GM12801 (cell line): Measurements from ENCODE around the gene CELSR3.

ENCODE experiments used
- TF ChIP-seq, protein P1 (sequence below): IDR thresholded peaks from one replicate; pipeline ENCODE4 v1.5.1; 2011; ENCODE audit warnings: control low read depth; ENCODE audit not compliant: insufficient read length; ENCODE audit errors: extremely low read depth

CELSR3 gene, protein sequence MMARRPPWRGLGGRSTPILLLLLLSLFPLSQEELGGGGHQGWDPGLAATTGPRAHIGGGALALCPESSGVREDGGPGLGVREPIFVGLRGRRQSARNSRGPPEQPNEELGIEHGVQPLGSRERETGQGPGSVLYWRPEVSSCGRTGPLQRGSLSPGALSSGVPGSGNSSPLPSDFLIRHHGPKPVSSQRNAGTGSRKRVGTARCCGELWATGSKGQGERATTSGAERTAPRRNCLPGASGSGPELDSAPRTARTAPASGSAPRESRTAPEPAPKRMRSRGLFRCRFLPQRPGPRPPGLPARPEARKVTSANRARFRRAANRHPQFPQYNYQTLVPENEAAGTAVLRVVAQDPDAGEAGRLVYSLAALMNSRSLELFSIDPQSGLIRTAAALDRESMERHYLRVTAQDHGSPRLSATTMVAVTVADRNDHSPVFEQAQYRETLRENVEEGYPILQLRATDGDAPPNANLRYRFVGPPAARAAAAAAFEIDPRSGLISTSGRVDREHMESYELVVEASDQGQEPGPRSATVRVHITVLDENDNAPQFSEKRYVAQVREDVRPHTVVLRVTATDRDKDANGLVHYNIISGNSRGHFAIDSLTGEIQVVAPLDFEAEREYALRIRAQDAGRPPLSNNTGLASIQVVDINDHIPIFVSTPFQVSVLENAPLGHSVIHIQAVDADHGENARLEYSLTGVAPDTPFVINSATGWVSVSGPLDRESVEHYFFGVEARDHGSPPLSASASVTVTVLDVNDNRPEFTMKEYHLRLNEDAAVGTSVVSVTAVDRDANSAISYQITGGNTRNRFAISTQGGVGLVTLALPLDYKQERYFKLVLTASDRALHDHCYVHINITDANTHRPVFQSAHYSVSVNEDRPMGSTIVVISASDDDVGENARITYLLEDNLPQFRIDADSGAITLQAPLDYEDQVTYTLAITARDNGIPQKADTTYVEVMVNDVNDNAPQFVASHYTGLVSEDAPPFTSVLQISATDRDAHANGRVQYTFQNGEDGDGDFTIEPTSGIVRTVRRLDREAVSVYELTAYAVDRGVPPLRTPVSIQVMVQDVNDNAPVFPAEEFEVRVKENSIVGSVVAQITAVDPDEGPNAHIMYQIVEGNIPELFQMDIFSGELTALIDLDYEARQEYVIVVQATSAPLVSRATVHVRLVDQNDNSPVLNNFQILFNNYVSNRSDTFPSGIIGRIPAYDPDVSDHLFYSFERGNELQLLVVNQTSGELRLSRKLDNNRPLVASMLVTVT (N-terminal part only)

DNA sequence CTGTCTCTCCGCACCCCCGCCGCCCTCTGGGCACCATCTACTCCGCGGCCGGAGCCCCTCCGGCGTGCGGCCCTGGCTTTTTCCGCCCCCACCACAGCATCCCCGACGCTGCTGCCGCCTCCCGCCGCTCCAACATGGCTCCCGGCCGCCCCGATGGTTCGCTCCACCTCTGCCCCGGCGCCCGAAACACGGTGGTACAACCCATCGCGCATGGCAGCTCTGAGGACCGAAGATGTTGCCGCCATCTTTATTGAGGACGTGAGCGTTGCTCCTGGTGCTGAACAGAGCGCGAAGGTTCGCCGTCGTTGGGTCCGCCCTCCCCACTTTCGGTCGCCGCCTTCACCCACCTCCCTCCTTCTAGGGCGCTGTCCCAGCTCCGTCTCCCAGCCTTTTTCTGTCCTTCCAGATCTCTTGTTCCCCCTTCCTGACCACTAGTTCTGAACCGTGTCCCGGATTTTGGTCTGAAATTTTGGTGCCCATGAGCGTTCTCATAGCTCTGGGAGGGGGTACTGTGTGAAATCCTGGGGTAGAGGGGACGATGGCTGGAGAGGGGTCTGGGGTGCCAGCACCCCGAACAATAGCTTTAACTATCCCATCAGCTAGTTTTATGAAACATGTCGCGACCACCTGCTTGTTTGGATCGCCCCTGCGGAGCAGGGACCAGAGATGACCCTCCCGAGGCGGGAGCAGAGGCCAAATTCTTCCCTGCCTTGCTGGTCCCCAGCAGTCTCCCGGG lies at the start of gene CELSR3:
Gene CELSR3, minus strand, starts transcription at position 134 of the 736 bp plus-strand sequence. CDS start 252 bp downstream, outside the sequence.
- TF ChIP-seq, protein P1, sequence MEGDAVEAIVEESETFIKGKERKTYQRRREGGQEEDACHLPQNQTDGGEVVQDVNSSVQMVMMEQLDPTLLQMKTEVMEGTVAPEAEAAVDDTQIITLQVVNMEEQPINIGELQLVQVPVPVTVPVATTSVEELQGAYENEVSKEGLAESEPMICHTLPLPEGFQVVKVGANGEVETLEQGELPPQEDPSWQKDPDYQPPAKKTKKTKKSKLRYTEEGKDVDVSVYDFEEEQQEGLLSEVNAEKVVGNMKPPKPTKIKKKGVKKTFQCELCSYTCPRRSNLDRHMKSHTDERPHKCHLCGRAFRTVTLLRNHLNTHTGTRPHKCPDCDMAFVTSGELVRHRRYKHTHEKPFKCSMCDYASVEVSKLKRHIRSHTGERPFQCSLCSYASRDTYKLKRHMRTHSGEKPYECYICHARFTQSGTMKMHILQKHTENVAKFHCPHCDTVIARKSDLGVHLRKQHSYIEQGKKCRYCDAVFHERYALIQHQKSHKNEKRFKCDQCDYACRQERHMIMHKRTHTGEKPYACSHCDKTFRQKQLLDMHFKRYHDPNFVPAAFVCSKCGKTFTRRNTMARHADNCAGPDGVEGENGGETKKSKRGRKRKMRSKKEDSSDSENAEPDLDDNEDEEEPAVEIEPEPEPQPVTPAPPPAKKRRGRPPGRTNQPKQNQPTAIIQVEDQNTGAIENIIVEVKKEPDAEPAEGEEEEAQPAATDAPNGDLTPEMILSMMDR, result no peak

DNA sequence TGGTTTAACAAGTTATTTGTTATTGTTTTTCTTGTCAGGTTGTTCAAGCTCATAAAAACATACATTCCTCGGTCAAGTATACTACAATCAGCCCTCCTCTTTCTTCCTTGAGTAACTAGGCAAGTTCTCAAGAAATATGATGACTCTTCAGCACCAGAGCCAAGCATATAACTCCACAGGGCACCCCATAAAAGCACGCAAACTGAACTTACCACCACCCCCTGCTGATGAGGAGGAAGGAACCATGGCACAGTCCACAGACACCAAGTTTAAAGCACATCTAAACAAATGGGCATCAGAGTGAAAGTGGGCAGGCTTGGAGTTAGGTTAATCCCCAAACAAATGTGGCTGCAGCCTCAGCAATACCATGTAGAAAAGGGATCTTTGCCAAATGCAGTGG lies 49.0 kb upstream of the CELSR3 start:
- TF ChIP-seq, protein P1, result no peak

DNA sequence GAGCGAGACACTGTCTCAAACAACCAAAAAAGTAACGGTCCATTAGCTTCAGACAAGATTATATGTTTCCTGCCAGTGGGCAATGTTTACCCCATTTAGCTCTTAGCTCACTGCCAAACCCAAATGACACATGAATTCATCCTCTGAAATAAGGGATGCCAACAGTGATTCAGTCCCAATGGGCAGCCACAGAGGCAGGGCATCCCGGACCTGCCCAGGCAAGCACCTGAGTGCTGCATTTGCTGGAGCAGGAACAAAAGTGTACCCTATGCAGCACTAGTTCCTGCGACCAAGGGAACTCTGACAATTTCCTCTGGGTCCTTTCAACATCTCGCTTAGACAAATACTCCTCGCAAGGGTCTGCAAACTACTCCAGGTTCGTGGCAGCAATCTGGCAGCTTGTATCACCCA lies 46.4 kb upstream of the CELSR3 start:
- TF ChIP-seq, protein P1, result no peak

DNA sequence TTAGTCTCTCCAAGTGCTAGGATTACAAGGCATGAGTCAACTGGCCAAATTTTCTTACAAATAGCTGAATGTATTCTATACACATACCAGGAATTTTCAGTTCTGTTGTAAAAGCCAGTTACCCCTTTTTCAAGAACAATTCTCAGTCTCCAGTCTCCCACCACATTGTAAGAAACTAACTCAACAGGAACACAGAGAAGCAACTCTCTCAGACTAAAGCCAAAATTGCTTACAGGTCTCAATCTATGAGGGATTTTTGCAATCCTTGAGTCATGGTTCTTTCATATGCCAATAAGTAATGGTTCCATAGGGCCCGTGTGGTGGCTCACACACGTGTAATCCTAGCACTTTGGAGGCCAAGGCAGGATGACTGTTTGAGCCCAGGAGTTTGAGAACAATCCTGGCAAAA lies 45.8 kb upstream of the CELSR3 start:
- TF ChIP-seq, protein P1, result no peak

DNA sequence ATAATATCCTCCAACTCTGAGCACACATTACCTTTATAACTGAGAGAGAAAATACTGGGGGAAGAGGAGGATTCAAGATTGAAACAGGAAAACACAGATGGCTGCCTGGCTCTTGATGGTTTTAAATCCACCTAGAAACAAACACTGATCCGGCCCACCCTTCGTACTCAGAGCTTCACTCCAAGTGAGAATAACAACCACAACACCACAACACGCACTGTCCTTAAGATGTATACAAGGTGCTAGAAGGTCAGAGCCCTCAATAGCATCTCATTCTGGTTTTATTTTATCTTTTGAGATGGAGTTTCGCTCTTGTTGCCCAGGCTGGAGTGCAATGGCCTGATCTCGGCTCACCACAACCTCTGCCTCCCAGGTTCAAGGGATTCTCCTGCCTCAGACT lies 44.5 kb upstream of the CELSR3 start:
- TF ChIP-seq, protein P1, result no peak

DNA sequence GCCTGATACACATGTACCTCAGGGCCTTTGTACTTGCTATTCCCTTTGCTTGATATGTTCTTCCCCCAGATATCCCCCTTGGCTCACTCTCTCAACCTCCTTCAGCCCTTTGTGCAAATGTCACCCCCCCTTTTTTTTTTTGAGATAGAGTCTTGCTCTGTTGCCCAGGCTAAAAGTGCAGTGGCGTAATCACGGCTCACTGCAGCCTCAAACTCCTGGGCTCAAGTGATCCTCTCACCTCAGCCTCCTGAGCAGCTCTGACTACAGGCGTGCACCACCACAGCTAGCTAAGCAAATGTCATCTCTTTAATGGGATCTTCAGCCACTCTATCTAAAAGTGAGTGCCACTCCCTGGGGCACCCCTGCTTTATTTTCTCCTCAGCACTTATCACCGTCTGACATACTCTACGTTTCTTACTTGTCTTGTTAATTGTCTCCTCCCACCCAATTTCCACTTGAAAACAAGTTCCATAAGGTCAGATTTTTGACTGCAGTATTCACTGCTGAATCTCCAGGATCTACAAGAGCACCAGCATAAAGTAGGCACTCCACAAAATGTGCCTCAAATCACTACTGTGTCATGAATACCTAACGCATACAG lies 39.7 kb upstream of the CELSR3 start:
- TF ChIP-seq, protein P1, result no peak
